ENCODE results near the gene FMNL1. TPM values are rescaled to one million over a fixed set of nuclear protein-coding genes. Genes with fewer than 3 reads are reported as not detected.

Gene FMNL1
- total RNA-seq, 4 donors from 2014 or later: 19.2 to 42.9 (median 24.6) TPM

DNA sequence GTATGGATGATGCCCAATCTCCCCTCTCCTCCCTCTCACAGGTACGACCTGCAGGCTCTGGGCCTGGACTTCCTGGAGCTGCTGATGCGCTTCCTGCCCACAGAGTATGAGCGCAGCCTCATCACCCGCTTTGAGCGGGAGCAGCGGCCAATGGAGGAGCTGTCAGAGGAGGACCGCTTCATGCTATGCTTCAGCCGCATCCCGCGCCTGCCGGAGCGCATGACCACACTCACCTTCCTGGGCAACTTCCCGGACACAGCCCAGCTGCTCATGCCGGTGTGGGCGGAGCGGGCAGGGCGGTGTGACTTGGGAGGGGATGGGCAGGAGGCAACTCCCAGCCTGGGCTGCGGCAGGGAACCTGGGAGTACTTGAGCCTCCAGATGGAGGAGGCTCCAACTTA is 22.1 kb downstream of the FMNL1 start:
- H3K27me3 ChIP-seq: peaks cover 0 to 46% of the 10 kb centered on the region in 2 donors
- H3K4me3 ChIP-seq: no peak overlapping the region
- 92 to 98% methylated on average over 10 to 18 of the region's 18 CpGs for WGBS, 2 donors
- DNase-seq (ENCODE audit: low spot score in 2 of 2): no peak
- no peak overlapping the region for H3K27ac ChIP-seq
- peaks cover 0 to 30% (median 14%) of the 10 kb centered on the region in 4 donors for H3K4me1 ChIP-seq
- H3K9me3 ChIP-seq: no peaks in the 10 kb centered on the region
- H3K36me3 ChIP-seq: peaks cover 0 to 29% (median 3%) of the 10 kb centered on the region in 3 donors
- TF ChIP-seq EP300 (IDR thresholded peaks at IDR 0.05): no peak
- TF ChIP-seq POLR2A (IDR thresholded peaks at IDR 0.05): no peak
- TF ChIP-seq, protein P1, sequence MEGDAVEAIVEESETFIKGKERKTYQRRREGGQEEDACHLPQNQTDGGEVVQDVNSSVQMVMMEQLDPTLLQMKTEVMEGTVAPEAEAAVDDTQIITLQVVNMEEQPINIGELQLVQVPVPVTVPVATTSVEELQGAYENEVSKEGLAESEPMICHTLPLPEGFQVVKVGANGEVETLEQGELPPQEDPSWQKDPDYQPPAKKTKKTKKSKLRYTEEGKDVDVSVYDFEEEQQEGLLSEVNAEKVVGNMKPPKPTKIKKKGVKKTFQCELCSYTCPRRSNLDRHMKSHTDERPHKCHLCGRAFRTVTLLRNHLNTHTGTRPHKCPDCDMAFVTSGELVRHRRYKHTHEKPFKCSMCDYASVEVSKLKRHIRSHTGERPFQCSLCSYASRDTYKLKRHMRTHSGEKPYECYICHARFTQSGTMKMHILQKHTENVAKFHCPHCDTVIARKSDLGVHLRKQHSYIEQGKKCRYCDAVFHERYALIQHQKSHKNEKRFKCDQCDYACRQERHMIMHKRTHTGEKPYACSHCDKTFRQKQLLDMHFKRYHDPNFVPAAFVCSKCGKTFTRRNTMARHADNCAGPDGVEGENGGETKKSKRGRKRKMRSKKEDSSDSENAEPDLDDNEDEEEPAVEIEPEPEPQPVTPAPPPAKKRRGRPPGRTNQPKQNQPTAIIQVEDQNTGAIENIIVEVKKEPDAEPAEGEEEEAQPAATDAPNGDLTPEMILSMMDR (IDR thresholded peaks at IDR 0.05): no peak

DNA sequence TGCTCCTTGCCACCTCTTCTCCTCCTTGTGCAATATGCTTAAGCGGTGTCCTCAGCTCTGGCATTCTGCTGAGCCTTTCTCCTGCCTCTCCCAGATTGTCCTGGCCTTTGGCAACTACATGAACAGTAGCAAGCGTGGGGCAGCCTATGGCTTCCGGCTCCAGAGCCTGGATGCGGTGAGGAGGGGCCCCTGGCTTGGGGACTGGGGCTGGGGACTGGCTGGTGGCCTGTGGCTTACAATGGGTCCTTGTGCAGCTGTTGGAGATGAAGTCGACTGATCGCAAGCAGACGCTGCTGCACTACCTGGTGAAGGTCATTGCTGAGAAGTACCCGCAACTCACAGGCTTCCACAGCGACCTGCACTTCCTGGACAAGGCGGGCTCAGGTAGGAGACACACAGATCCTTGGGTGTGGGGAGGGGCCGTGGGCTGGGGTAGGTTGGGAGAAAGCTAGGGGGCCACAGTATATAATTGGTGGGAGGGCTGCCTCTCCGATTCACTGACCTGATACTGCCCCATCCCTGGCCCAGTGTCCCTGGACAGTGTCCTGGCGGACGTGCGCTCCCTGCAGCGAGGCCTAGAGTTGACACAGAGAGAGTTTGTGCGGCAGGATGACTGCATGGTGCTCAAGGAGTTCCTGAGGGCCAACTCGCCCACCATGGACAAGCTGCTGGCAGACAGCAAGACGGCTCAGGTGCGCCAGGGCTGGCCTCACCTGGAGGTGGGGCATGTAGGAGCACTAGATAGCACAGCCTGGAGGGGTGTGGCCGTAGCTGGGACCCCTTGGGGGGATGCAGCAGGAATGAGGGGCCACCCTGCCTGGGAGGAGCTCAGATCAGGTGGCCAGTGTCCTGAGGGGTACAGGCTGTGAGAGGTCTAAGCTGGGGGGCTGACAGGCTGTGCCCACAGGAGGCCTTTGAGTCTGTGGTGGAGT is 23.3 kb downstream of the FMNL1 start:
- DNase-seq (ENCODE audit: low spot score in 2 of 2): no peak
- Histone ChIP-seq H3K36me3 (peaks cover 0 to 29% (median 0%) of the 10 kb centered on the region in 3 donors), H3K4me3 (no peak overlapping the region), H3K27me3 (peaks cover 0 to 34% of the 10 kb centered on the region in 2 donors), H3K9me3 (no peaks in the 10 kb centered on the region), H3K27ac (no peak overlapping the region), H3K4me1 (peaks cover 0 to 30% (median 14%) of the 10 kb centered on the region in 4 donors)
- 85% methylated on average over 17 to 21 of the region's 21 CpGs for WGBS, 2 donors
- TF ChIP-seq, protein P1 (IDR thresholded peaks at IDR 0.05): no peak
- no peak for TF ChIP-seq EP300 (IDR thresholded peaks at IDR 0.05)
- TF ChIP-seq POLR2A (IDR thresholded peaks at IDR 0.05): no peak

DNA sequence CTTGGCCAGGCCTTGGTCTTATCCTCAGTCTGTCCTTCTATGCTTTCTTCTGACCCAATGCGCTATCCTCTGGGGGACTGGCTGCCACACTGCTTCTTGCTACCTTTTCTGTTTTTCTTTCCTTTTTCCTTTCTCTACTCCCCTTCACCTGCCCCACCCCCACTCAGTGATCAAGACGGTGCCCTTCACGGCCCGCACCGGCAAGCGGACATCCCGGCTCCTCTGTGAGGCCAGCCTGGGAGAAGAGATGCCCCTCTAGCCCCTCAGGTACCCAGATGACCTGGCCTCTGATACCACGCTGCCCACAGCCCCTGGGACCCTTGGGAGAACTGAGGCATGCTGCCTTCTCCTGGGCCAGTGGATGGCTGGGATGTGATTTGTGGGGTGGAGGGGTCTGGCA is 24.7 kb downstream of the FMNL1 start:
- peaks cover 0 to 20% of the 10 kb centered on the region in 2 donors for H3K27me3 ChIP-seq
- H3K4me3 ChIP-seq: no peak overlapping the region
- peaks cover 0 to 29% (median 0%) of the 10 kb centered on the region in 3 donors for H3K36me3 ChIP-seq
- no peak for DNase-seq (ENCODE audit: low spot score in 2 of 2)
- no peaks in the 10 kb centered on the region for H3K9me3 ChIP-seq
- peaks cover 0 to 25% (median 12%) of the 10 kb centered on the region in 4 donors for H3K4me1 ChIP-seq
- TF ChIP-seq EP300 (IDR thresholded peaks at IDR 0.05) (no peak), POLR2A (IDR thresholded peaks at IDR 0.05) (no peak)
- TF ChIP-seq, protein P1 (IDR thresholded peaks at IDR 0.05): no peak
- 62 to 71% methylated on average over 8 of the region's 8 CpGs for WGBS, 2 donors
- no peak overlapping the region for H3K27ac ChIP-seq

DNA sequence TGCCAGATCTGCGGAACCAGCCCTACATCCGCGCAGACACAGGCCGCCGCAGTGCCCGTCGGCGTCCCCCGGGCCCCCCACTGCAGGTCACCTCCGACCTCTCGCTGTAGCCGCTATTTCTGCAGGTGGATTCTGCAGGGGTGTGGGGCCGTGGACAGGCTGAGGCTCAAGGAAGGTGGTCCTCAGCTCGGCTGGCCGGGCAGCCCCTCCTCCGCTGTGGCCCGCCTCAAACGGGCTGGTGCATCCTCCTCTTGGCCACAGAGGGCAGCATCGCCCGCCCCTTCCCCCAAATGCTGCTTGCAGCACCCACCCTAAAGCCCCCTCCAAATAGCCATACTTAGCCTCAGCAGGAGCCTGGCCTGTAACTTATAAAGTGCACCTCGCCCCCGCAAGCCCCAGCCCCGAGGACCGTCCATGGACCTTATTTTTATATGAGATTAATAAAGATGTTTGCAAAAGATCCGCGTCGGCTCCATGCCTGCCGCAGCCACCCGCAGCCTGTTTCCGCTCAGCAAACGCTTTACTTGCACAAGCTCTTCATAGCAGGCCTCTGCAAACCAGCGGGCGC is 25.3 kb downstream of the FMNL1 start:
- H3K4me1 ChIP-seq: peaks cover 0 to 20% (median 11%) of the 10 kb centered on the region in 4 donors
- peak overlapping the region in 1 of 4 donors; percentile 87 for H3K27ac ChIP-seq
- H3K27me3 ChIP-seq: peaks cover 0 to 16% of the 10 kb centered on the region in 2 donors
- TF ChIP-seq POLR2A (IDR thresholded peaks at IDR 0.05): no peak
- TF ChIP-seq, protein P1 (IDR thresholded peaks at IDR 0.05): peak in 2 of 5 experiments; percentile 25
- peak overlapping the region; percentile 14 to 72 (median 54) for H3K4me3 ChIP-seq
- no peak for DNase-seq (ENCODE audit: low spot score in 2 of 2)
- H3K9me3 ChIP-seq: no peaks in the 10 kb centered on the region
- peaks cover 0 to 29% (median 0%) of the 10 kb centered on the region in 3 donors for H3K36me3 ChIP-seq
- 10 to 11% methylated on average over 28 to 33 of the region's 33 CpGs for WGBS, 2 donors
